ENCODE results near the gene ENPP3.

ENPP3 gene

GRCh38 chr6:131768964-131769363, 131.9 kb downstream of the ENPP3 start:
- Histone ChIP-seq H3K4me1 (ENCODE audit: insufficient read depth, low read length) (no peaks in the 10 kb centered on the region), H3K4me2 (ENCODE audit: insufficient read depth, low read length) (no peak overlapping the region), H3K9ac (ENCODE audit: low read depth, low read length) (no peak overlapping the region), H3K36me3 (ENCODE audit: insufficient read depth, low read length) (no peaks in the 10 kb centered on the region), H2AFZ (ENCODE audit: low read depth, low read length) (no peak overlapping the region), H3K9me3 (ENCODE audit: insufficient read depth, low read length, severe bottlenecking) (no peaks in the 10 kb centered on the region), H3K27me3 (ENCODE audit: insufficient read depth, low read length, poor library complexity) (peaks cover 20% of the 10 kb centered on the region), H4K20me1 (ENCODE audit: insufficient read depth, low read length) (no peaks in the 10 kb centered on the region), H3K79me2 (ENCODE audit: insufficient read depth, low read length) (no peaks in the 10 kb centered on the region), H3K4me3 (ENCODE audit: low read depth in 1 of 2, low read length in 2 of 2) (no peak overlapping the region), H3K27ac (ENCODE audit: low read length) (no peak overlapping the region)
- DNase-seq (no peak), ATAC-seq (ENCODE audit: insufficient read depth, low read depth) (no peak)
- TF ChIP-seq CTCF (IDR thresholded peaks at IDR 0.05; ENCODE audit: borderline replicate concordance, extremely low read depth, low read length, poor library complexity, severe bottlenecking), result no peak
- TF ChIP-seq EZH2 (IDR thresholded peaks at IDR 0.05; ENCODE audit: borderline replicate concordance, low read depth, low read length, severe bottlenecking), result no peak

- Histone ChIP-seq H3K4me1 (ENCODE audit: insufficient read depth, low read length) (no peaks in the 10 kb centered on the region), H3K27me3 (ENCODE audit: insufficient read depth, low read length, poor library complexity) (peaks cover 20% of the 10 kb centered on the region), H3K36me3 (ENCODE audit: insufficient read depth, low read length) (no peaks in the 10 kb centered on the region), H3K9me3 (ENCODE audit: insufficient read depth, low read length, severe bottlenecking) (no peaks in the 10 kb centered on the region), H2AFZ (ENCODE audit: low read depth, low read length) (no peak overlapping the region), H4K20me1 (ENCODE audit: insufficient read depth, low read length) (no peaks in the 10 kb centered on the region), H3K4me3 (ENCODE audit: low read depth in 1 of 2, low read length in 2 of 2) (no peak overlapping the region), H3K9ac (ENCODE audit: low read depth, low read length) (no peak overlapping the region), H3K79me2 (ENCODE audit: insufficient read depth, low read length) (no peaks in the 10 kb centered on the region), H3K27ac (ENCODE audit: low read length) (no peak overlapping the region), H3K4me2 (ENCODE audit: insufficient read depth, low read length) (no peak overlapping the region)
- ATAC-seq (ENCODE audit: insufficient read depth, low read depth), result no peak
- TF ChIP-seq CTCF (IDR thresholded peaks at IDR 0.05; ENCODE audit: borderline replicate concordance, extremely low read depth, low read length, poor library complexity, severe bottlenecking) (no peak), EZH2 (IDR thresholded peaks at IDR 0.05; ENCODE audit: borderline replicate concordance, low read depth, low read length, severe bottlenecking) (no peak)
- no peak for DNase-seq
Measured at GRCh38 chr6:131769385-131770141, 132.5 kb downstream of the ENPP3 start.

DNA sequence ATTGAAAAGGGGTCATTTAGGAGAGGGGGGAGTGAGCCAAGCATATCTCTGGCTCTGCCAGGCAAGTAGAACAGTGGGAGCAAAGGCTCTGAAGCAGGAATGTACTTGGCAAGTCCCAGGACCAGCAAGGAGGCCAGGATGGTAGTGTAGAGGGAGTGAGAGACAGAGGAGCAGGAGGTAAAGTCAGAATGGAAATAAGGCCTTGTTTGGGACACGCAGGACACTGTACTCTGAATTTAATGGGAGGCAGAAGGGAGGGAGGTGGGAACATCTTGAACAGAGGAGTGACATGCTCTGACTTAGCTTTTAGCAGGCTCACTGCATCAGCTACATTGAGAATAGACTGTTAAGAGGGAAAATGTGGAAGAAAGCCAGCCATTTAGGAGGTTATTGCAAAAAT, 133.7 kb downstream of the ENPP3 start:
- Histone ChIP-seq H3K4me1 (ENCODE audit: insufficient read depth, low read length) (no peaks in the 10 kb centered on the region), H3K27me3 (ENCODE audit: insufficient read depth, low read length, poor library complexity) (peaks cover 15% of the 10 kb centered on the region), H4K20me1 (ENCODE audit: insufficient read depth, low read length) (no peaks in the 10 kb centered on the region), H3K4me2 (ENCODE audit: insufficient read depth, low read length) (no peak overlapping the region), H3K4me3 (ENCODE audit: low read depth in 1 of 2, low read length in 2 of 2) (no peak overlapping the region), H3K79me2 (ENCODE audit: insufficient read depth, low read length) (no peaks in the 10 kb centered on the region), H3K36me3 (ENCODE audit: insufficient read depth, low read length) (no peaks in the 10 kb centered on the region), H3K9ac (ENCODE audit: low read depth, low read length) (no peak overlapping the region), H3K9me3 (ENCODE audit: insufficient read depth, low read length, severe bottlenecking) (no peaks in the 10 kb centered on the region), H2AFZ (ENCODE audit: low read depth, low read length) (no peak overlapping the region), H3K27ac (ENCODE audit: low read length) (no peak overlapping the region)
- ATAC-seq (ENCODE audit: insufficient read depth, low read depth), result no peak
- TF ChIP-seq EZH2 (IDR thresholded peaks at IDR 0.05; ENCODE audit: borderline replicate concordance, low read depth, low read length, severe bottlenecking) (no peak), CTCF (IDR thresholded peaks at IDR 0.05; ENCODE audit: borderline replicate concordance, extremely low read depth, low read length, poor library complexity, severe bottlenecking) (no peak)
- no peak for DNase-seq

All from DND-41 (cell line).